ENCODE results near the gene LPIN3.

LPIN3 gene
- total RNA-seq: 0.35 to 0.58 (median 0.52) reads per million in 3 donors

DNA sequence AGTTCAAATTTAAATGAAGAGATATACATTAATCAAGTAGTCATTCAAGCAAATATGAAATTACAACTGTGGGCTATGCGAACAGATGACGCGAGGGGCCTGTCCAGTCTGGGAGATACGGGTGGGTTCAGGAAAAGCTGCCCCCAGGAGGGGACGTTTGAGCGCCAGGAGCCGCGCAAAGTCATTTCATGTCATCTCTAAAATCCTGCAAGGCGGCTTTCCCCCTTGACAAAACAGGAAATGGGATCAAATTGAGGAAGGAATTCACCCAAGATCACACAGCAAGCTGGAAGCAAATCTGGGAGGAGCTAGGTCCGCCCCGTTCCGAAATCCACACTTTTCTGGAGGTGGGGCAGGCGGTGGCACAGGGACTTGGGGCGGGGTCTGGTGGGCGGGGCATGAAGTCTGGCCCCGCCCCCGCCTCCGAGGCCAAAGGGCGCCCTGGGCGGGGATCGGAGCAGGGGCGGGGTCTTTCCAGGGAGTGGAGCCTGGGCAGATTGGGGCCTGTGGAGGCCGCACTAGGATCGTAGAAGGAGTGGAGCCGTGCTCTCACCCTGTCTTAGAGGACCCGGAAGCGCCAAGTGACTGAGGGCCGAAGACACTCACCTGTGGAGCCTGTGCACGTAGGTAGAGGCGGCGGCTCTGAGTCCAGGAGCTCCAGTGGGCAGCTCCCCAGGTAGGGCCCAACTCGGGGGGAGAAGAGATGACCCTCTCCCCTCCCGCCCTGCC is at the start of gene LPIN3:
Gene LPIN3 (plus strand): TSS at position 495 of the 729 bp plus-strand sequence. CDS start 4,983 bp downstream, outside the sequence.
- Histone ChIP-seq H3K9me3 (ENCODE audit: control insufficient read depth, low read length) (no peaks in the 10 kb centered on the region), H3K4me1 (ENCODE audit: control insufficient read depth, insufficient read depth, low read length, poor library complexity, severe bottlenecking) (peaks cover 9% of the 10 kb centered on the region), H3K36me3 (ENCODE audit: control insufficient read depth, insufficient read depth, low read length) (no peaks in the 10 kb centered on the region), H3K27me3 (replicated peaks; ENCODE audit: control insufficient read depth, insufficient read depth, low read length, poor library complexity, severe bottlenecking) (no peaks in the 10 kb centered on the region), H3K27ac (ENCODE audit: insufficient read depth, low read length, poor library complexity, severe bottlenecking) (no peak within 1 kb of the TSS), H3K4me3 (ENCODE audit: insufficient read depth, low read depth, low read length, poor library complexity, severe bottlenecking) (peak within 1 kb of the TSS; percentile 3)
- peak; percentile 30 to 57 (median 31) for DNase-seq

DNA sequence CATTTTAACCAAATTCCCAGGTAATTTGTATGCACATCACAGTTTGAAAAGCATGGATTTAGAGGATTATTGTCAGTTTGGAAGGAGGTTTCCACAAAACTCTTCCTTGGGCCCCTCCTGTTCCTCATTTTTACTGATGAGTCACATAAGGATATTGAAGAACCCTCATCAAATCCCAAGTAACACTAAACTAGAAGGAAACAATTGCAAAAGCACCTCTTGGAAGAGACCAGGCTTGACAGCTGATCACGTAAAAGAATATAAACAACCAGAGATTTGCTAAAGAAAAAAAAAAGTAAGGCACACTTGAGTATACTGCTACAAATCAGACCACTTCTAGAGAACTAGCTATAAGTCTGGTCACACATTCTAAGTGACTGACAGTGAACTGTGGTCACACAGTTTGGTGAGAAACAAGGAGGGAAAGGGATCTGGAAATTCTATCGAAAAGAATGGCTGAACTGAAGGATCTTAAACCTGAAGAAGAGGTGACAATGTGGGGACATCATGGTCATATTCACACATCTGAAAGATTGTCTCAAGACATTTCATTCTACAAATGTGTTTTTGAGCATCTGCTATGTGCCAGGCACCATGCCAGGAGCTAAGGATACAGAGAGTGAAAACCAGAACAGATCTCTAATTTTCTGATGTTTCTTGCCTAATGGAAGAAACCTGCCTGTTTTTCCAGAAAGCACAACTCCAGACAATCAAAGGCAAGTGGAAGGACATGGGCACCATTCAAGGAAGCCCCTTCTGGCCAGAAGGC is 47.2 kb upstream of the LPIN3 start:
- H3K36me3 ChIP-seq (ENCODE audit: control insufficient read depth, insufficient read depth, low read length): no peaks in the 10 kb centered on the region
- no peak overlapping the region for H3K4me3 ChIP-seq (ENCODE audit: insufficient read depth, low read depth, low read length, poor library complexity, severe bottlenecking)
- DNase-seq: no peak
- no peak overlapping the region for H3K27ac ChIP-seq (ENCODE audit: insufficient read depth, low read length, poor library complexity, severe bottlenecking)
- H3K27me3 ChIP-seq (replicated peaks; ENCODE audit: control insufficient read depth, insufficient read depth, low read length, poor library complexity, severe bottlenecking): no peaks in the 10 kb centered on the region
- H3K9me3 ChIP-seq (ENCODE audit: control insufficient read depth, low read length): no peaks in the 10 kb centered on the region
- no peaks in the 10 kb centered on the region for H3K4me1 ChIP-seq (ENCODE audit: control insufficient read depth, insufficient read depth, low read length, poor library complexity, severe bottlenecking)

DNA sequence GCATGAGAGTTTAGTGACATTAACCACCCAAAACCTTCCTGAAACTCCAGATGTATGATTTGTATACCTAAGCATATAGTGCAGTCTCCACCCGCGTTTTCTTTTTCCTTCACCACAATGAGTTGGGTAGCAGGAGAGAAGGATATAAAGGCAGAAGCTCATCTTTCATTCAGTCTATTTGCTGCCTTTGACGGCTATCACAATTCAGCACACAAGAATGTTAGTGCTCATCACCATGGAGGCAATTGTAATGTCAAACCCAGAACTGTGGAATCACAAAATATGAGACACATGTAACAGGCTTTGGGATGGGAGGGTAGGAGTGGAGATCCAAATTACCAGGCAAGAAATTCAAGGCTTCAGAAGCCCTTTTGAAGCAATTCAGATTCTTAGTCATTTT is 40.7 kb upstream of the LPIN3 start:
- H3K9me3 ChIP-seq (ENCODE audit: control insufficient read depth, low read length): no peaks in the 10 kb centered on the region
- H3K4me1 ChIP-seq (ENCODE audit: control insufficient read depth, insufficient read depth, low read length, poor library complexity, severe bottlenecking): no peaks in the 10 kb centered on the region
- no peak overlapping the region for H3K27ac ChIP-seq (ENCODE audit: insufficient read depth, low read length, poor library complexity, severe bottlenecking)
- H3K27me3 ChIP-seq (replicated peaks; ENCODE audit: control insufficient read depth, insufficient read depth, low read length, poor library complexity, severe bottlenecking): no peaks in the 10 kb centered on the region
- DNase-seq: no peak
- H3K36me3 ChIP-seq (ENCODE audit: control insufficient read depth, insufficient read depth, low read length): no peaks in the 10 kb centered on the region
- no peak overlapping the region for H3K4me3 ChIP-seq (ENCODE audit: insufficient read depth, low read depth, low read length, poor library complexity, severe bottlenecking)

DNA sequence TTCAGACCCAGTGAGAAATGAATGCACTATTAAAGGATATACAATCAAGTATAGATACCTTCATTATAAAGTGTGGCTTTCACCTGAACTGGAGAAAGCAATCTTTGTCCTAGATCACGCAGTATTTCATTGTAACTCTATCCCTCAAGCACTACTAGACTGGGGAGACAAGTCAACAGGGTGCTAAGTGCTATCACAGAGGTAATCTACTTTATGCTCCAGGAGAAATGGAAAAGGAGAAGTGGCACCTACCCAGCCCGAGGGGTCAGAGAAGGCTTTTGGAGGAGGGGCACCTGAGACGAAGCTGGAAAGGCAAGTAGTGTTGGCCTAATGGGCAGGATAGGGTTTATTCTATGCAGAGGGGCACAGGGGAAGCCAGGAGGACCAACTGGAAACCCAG is 40.2 kb upstream of the LPIN3 start:
- H3K9me3 ChIP-seq (ENCODE audit: control insufficient read depth, low read length): no peaks in the 10 kb centered on the region
- H3K36me3 ChIP-seq (ENCODE audit: control insufficient read depth, insufficient read depth, low read length): no peaks in the 10 kb centered on the region
- H3K4me1 ChIP-seq (ENCODE audit: control insufficient read depth, insufficient read depth, low read length, poor library complexity, severe bottlenecking): no peaks in the 10 kb centered on the region
- no peak for DNase-seq
- H3K27ac ChIP-seq (ENCODE audit: insufficient read depth, low read length, poor library complexity, severe bottlenecking): no peak overlapping the region
- no peaks in the 10 kb centered on the region for H3K27me3 ChIP-seq (replicated peaks; ENCODE audit: control insufficient read depth, insufficient read depth, low read length, poor library complexity, severe bottlenecking)
- H3K4me3 ChIP-seq (ENCODE audit: insufficient read depth, low read depth, low read length, poor library complexity, severe bottlenecking): no peak overlapping the region

GRCh38 chr20:41300886-41301285 is 39.7 kb upstream of the LPIN3 start:
- no peaks in the 10 kb centered on the region for H3K27me3 ChIP-seq (replicated peaks; ENCODE audit: control insufficient read depth, insufficient read depth, low read length, poor library complexity, severe bottlenecking)
- no peak overlapping the region for H3K4me3 ChIP-seq (ENCODE audit: insufficient read depth, low read depth, low read length, poor library complexity, severe bottlenecking)
- H3K9me3 ChIP-seq (ENCODE audit: control insufficient read depth, low read length): no peaks in the 10 kb centered on the region
- H3K27ac ChIP-seq (ENCODE audit: insufficient read depth, low read length, poor library complexity, severe bottlenecking): no peak overlapping the region
- H3K36me3 ChIP-seq (ENCODE audit: control insufficient read depth, insufficient read depth, low read length): no peaks in the 10 kb centered on the region
- no peak for DNase-seq
- H3K4me1 ChIP-seq (ENCODE audit: control insufficient read depth, insufficient read depth, low read length, poor library complexity, severe bottlenecking): no peaks in the 10 kb centered on the region

DNA sequence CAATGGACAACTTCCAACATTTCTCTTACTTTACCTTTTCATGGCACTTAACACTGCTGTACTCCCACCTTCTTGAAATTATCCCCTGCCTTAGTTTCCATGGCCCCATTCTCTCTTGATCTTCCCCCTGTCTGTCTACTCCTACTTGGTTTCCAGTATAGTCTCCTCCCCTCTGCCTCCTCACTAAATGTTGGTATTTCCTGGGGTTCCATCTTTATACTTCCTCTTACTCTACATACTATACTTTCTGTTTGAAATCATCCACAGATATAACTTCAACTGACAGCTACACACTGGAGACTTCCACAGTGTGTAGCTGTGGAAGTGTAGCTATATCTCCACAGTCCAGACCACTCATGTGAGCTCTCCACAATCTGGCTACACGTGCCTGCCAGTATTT is 36.6 kb upstream of the LPIN3 start:
- no peak for DNase-seq
- H3K36me3 ChIP-seq (ENCODE audit: control insufficient read depth, insufficient read depth, low read length): no peaks in the 10 kb centered on the region
- no peak overlapping the region for H3K4me3 ChIP-seq (ENCODE audit: insufficient read depth, low read depth, low read length, poor library complexity, severe bottlenecking)
- H3K27ac ChIP-seq (ENCODE audit: insufficient read depth, low read length, poor library complexity, severe bottlenecking): no peak overlapping the region
- H3K9me3 ChIP-seq (ENCODE audit: control insufficient read depth, low read length): no peaks in the 10 kb centered on the region
- H3K27me3 ChIP-seq (replicated peaks; ENCODE audit: control insufficient read depth, insufficient read depth, low read length, poor library complexity, severe bottlenecking): no peaks in the 10 kb centered on the region
- H3K4me1 ChIP-seq (ENCODE audit: control insufficient read depth, insufficient read depth, low read length, poor library complexity, severe bottlenecking): no peaks in the 10 kb centered on the region

GRCh38 chr20:41304424-41305079 is 36.1 kb upstream of the LPIN3 start:
- H3K36me3 ChIP-seq (ENCODE audit: control insufficient read depth, insufficient read depth, low read length): no peaks in the 10 kb centered on the region
- H3K27me3 ChIP-seq (replicated peaks; ENCODE audit: control insufficient read depth, insufficient read depth, low read length, poor library complexity, severe bottlenecking): no peaks in the 10 kb centered on the region
- H3K4me3 ChIP-seq (ENCODE audit: insufficient read depth, low read depth, low read length, poor library complexity, severe bottlenecking): no peak overlapping the region
- H3K9me3 ChIP-seq (ENCODE audit: control insufficient read depth, low read length): no peaks in the 10 kb centered on the region
- no peak overlapping the region for H3K27ac ChIP-seq (ENCODE audit: insufficient read depth, low read length, poor library complexity, severe bottlenecking)
- DNase-seq: no peak
- no peaks in the 10 kb centered on the region for H3K4me1 ChIP-seq (ENCODE audit: control insufficient read depth, insufficient read depth, low read length, poor library complexity, severe bottlenecking)

DNA sequence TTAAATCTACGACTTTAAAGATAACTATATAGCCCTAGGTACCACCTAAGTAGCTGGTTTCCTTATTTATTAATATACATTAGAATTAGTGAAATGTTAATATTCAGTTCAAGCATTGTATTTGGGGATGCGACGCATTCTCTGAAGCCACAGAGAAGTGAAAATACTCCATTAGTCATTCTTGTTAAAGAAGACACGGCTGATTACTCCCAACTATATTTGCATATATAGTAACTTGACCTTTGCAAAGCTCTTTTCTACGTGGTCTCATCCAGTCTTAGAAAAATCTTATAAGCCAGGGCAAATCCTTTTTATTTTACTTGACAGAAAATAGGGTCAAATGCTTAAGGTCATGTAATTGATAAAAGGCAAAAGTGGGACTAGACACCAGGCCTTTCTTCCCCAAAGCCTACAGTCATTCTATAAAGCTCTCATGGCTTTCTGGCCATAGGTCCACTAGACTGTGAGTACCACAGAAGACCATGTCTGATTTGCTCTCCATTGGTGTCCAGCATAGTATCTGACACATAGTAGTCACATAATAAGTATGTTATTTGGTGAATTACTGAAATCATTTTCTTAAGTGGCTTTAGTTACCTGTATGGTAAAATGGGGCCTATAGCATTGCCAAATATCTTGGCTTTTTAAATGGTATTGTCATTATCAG is 34.4 kb upstream of the LPIN3 start:
- Histone ChIP-seq H3K27me3 (replicated peaks; ENCODE audit: control insufficient read depth, insufficient read depth, low read length, poor library complexity, severe bottlenecking) (no peaks in the 10 kb centered on the region), H3K27ac (ENCODE audit: insufficient read depth, low read length, poor library complexity, severe bottlenecking) (no peak overlapping the region), H3K36me3 (ENCODE audit: control insufficient read depth, insufficient read depth, low read length) (no peaks in the 10 kb centered on the region), H3K4me1 (ENCODE audit: control insufficient read depth, insufficient read depth, low read length, poor library complexity, severe bottlenecking) (no peaks in the 10 kb centered on the region), H3K9me3 (ENCODE audit: control insufficient read depth, low read length) (no peaks in the 10 kb centered on the region), H3K4me3 (ENCODE audit: insufficient read depth, low read depth, low read length, poor library complexity, severe bottlenecking) (no peak overlapping the region)
- DNase-seq: no peak

- no peaks in the 10 kb centered on the region for H3K9me3 ChIP-seq (ENCODE audit: control insufficient read depth, low read length)
- H3K4me3 ChIP-seq (ENCODE audit: insufficient read depth, low read depth, low read length, poor library complexity, severe bottlenecking): no peak overlapping the region
- no peaks in the 10 kb centered on the region for H3K4me1 ChIP-seq (ENCODE audit: control insufficient read depth, insufficient read depth, low read length, poor library complexity, severe bottlenecking)
- DNase-seq: no peak
- no peaks in the 10 kb centered on the region for H3K36me3 ChIP-seq (ENCODE audit: control insufficient read depth, insufficient read depth, low read length)
- no peak overlapping the region for H3K27ac ChIP-seq (ENCODE audit: insufficient read depth, low read length, poor library complexity, severe bottlenecking)
- no peaks in the 10 kb centered on the region for H3K27me3 ChIP-seq (replicated peaks; ENCODE audit: control insufficient read depth, insufficient read depth, low read length, poor library complexity, severe bottlenecking)
These were observed 33.6 kb upstream of the LPIN3 start for GRCh38 chr20:41307021-41307420.

Measured in effector memory CD4-positive, alpha-beta T cell (primary cell).